GM11168 (cell line): Measurements from ENCODE around the gene KISS1.

Experiments used
- in situ Hi-C: fragments of 300-500 bp; cut with MboI; formaldehyde crosslinking; loops from one replicate; pipeline ENCODE4 v1.12.0; 2022; ENCODE audit warnings: low sequenced_read_pairs; ENCODE audit not compliant: unreplicated experiment

The KISS1 gene

DNA sequence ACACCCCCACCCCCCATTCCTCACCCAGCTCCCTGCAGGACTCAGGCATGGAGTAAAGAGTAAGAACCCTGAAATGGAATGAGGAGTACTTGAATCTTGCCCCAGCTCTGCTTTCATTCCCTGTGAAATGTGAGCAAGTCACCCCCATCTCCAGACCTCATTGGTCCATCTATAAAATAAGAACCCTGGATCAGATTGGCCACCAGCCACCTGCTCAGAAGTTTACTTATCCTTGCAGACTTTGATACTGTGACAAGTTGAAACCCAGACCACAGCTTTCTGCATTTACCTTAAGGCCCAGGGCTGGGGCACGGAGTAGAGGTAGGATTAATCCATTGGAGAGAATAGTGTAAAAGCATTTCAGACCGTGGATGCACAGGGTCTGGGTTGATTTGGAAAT is 2.2 kb downstream of the KISS1 start:
- in situ Hi-C loops, result no loop called here

- in situ Hi-C loops, result no loop called here
These were observed 3.5 kb downstream of the KISS1 start for GRCh38 chr1:204192589-204193352.

DNA sequence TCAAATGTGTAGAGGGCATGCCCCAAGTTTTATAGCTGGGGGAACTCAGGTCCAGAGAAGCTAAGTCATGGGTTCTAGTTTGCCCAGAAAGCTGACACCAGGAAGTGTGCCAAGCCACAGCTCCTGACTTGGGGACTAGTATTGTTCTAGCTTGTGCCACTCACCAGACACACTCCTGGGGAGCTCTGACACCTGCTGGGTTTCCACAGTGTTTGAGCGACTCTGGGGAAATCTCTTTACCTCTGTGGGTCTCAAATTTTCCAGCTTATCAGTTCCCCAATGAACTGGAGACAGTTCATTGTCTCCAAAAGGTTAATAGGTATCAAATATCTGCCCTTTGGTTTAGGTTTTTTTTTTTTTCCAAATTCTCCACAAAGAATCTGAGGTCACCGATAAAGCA is 4.2 kb downstream of the KISS1 start:
- in situ Hi-C loops, result no loop called here

DNA sequence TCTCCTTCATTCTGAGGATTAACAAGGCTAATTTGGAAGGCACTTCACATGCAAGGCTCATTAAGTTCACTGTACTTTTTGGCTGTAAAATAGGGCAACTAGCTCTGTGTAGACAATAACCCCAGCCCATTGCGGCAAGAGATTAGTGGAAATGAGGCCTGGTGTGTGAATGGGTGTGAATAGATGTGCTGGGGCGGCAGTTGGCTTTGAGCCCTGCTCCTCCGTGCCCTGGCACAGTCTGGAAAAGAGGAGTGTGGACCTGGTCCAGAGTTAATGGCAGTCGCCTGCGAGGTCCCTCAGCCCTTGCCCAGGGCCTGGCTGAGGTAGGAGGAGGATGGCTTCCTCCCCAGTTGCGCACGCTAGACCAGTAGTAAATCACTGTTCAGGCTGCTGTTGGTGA is 4.8 kb downstream of the KISS1 start:
- in situ Hi-C loops, result no loop called here

DNA sequence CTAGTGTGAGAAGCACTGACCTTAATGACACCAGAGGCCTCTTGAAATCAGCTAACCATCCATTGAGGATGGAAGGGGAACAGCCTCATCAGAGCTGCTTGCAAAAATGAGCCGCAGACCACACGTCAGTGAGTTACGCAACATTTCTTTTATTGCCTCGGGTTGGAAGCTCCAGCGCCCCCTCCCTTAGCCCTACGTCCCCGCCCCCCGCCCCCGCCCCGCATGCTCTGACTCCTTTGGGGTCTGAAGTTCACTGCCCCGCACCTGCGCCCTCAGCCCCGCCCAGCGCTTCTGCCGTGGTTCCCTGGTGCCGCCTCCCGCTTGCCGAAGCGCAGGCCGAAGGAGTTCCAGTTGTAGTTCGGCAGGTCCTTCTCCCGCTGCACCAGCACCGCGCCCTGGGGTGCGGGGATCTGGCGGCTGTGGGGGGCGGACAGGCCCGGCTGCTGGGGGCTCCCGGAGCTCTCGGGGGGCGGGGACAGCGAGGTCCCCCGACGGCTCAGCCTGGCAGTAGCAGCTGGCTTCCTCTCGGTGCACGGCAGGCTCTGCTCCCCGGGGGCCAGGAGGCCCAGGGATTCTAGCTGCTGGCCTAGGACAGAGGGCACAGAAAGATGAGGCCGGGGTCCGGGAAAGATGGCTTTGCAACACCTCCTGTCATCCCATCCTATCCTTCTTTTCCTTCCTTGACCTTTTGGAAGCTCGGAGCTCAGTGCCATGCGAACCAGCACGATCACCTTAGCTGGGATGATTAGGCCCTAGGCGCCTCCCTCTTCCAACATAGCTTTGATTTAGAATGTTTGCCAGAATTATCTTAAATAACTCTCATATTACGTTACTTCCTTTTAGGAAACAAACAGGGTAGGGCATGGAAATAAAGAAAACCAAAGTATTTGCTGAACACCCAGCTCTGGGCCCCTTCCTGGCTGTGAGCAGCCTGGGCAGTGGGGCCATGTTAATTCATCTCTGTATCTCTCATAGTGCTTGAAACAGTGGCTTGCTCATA is 5.8 kb downstream of the KISS1 start:
- in situ Hi-C loops, result no loop called here

DNA sequence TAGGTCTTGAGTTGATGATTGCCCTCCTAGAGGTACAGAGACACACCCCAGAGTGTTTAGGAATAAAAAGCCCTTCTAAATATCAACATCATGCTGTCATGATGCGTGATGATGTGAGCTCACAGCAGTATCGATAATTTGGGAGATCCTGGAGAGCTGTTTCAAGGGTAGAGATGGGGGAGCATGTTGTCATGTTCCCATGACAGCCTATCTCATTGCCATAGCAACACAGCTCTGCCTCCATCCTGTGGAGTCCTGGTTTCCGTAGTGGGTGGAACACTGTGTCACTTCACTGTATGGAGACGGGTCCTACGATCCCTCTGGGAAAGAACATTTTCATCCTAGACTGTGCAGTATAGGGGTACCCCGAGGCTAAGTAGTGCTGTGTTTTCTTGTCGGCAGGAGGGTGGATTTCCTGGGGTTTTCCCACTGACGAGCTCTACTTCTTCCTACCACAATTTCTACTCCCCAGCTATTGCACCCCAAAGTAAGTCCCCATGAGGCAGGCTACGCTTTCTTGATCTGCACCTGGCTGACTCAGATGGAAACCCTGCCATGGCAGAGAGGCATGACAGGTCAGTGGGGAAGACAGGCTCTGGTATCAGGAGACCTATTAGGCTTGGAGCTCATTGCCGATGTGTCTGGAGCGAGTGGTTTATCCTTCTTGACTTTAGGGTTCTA is 7.2 kb downstream of the KISS1 start:
- in situ Hi-C loops, result no loop called here

DNA sequence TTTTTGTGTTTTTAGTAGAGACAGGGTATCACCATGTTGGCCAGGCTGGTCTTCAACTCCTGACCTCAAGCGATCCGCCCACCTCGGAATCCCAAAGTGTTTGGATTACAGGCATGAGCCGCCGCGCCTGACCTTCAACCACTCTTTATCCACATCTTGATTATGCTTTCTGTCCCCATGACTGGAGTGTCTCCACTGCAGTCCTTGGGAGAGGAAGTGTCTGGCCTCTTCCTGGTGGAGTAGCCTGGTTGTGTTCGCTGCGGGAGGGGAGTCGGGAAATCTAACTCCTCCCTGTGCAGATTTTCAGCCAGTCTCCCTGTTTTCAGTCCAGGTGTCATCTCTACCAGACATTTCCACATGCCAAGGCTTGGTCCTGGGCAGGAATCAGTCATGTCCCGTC is 9.7 kb downstream of the KISS1 start:
- in situ Hi-C loops, result no loop called here

DNA sequence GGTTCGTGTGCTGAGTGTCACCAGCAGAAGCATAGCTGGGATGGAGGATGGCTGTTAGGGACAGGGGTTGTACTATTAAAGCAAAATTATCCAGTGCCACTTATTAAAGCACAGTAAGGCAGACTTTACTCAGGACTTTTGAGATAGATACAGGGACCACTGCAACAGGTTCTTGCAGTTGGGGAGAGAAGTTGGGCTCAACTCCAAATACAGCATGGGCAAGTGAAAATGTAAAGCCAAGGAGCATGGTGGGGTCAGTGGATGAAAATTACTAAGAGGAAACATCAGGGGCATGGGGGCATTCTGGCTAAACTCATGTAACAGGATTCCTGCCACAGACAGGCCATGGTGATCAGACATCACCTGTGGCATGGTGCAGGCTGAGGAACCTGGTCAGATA is 15.2 kb downstream of the KISS1 start:
- in situ Hi-C loops, result no loop called here

- in situ Hi-C loops, result no loop called here
These were observed 16.2 kb downstream of the KISS1 start for GRCh38 chr1:204180133-204180532.

DNA sequence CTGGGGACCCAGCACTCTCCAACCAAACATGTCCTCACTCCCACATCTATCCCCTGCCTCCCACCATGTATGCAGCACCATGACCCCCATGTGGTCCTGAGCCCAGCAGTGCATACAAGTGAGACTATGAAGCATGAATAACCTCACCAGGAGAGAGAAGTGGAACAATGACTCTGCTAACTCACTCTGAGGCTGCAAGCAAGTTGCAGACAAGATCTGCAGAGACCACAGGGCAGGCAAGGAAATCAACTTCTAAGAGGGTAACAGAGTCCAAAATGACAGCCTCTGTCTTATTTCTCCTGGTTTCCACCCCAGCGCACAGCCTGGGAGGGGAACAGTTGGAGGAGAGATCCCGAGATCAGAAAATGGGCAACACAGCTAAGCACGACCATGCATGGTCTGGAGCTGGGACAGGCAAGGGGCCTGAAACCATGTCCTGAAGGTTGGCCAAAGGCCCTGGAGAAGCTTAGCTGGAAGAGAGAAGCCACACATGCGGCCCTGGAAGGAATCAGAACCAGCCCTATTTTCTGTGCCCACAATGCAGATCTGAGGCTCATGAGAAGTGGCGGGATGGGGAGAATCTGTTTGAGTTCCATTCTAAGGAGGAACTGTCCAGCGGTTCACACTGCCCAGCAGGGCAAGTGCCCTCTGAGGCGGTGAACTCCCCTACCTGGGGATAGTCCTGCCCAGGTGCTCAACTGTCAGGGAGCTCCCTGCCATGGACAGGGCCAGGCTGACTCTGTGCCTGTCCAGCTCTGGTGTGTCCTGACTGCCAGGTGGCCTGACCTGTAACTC is 17.6 kb downstream of the KISS1 start:
- in situ Hi-C loops, result loop anchor here (10.0 kb wide), 1 partner anchor 186 kb away; no protein-coding TSS in a partner anchor

DNA sequence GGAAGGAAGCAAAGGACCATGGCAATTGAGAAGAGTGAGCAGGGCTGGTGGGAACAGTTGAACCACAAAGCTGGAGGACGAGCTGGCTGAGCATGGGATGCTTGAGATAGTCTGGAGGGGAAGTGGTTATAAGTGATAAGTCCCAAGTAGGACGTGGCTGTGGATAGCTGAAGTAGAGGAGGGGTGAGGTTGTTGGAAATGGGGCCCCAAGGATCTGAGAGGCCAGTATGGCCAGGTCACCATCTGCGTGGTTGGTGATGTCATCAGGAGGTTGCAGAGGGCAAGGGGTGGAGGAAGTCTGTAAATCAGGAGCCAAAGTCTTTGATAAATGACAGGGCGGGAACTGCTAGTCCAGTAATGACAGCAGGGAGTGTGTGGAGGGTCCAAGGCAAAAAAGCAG is 19.2 kb downstream of the KISS1 start:
- in situ Hi-C loops, result loop anchor here (10.0 kb wide), 1 partner anchor 188 kb away; no protein-coding TSS in a partner anchor

DNA sequence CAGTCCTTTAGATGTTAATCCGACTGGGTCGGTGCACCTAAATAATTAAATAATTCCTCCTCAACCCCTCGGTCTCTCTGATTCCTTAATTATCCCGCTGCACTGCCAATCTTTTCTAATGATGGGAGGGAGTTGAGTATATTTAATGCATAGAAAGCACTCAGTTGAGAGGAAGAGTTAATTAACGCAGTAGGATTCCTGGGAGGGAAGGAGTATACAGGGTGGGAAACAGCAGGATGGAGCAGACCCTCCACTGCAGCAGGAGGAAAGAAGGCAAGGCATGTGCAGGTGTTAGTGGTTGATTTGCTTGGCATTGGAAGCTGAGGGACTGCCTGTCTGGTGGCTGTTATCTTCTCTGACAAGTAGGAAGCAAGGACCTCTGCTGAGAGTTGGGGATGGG is 20.2 kb downstream of the KISS1 start:
- in situ Hi-C loops, result loop anchor here (10.0 kb wide), 1 partner anchor 189 kb away; no protein-coding TSS in a partner anchor

DNA sequence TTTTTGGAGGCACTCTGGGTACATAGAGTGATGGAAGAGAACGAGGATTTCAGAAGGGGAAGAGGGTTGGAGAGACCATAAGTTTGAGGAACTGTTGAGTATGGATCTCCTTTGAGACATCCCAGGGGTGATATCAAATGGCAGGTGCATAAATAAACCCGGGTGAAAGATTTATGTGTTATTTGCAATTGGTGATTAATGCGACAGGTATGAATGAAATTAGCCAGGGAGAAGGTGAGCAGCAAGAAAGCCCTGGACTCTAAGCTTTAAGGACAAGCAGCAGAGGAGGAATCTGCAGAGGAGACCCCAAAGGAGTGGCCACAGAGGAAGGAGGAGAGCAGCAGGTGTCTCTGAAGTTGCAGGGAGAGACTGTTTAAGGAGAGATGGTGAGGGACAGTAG is 21.3 kb downstream of the KISS1 start:
- in situ Hi-C loops, result loop anchor here (10.0 kb wide), 1 partner anchor 190 kb away; no protein-coding TSS in a partner anchor

- in situ Hi-C loops, result loop anchor here (10.0 kb wide), 1 partner anchor 192 kb away; no protein-coding TSS in a partner anchor
These were observed 23.8 kb downstream of the KISS1 start for GRCh38 chr1:204172404-204173029.

- in situ Hi-C loops, result loop anchor here (10.0 kb wide), 1 partner anchor 193 kb away; no protein-coding TSS in a partner anchor
These were observed 24.5 kb downstream of the KISS1 start for GRCh38 chr1:204171751-204172178.

DNA sequence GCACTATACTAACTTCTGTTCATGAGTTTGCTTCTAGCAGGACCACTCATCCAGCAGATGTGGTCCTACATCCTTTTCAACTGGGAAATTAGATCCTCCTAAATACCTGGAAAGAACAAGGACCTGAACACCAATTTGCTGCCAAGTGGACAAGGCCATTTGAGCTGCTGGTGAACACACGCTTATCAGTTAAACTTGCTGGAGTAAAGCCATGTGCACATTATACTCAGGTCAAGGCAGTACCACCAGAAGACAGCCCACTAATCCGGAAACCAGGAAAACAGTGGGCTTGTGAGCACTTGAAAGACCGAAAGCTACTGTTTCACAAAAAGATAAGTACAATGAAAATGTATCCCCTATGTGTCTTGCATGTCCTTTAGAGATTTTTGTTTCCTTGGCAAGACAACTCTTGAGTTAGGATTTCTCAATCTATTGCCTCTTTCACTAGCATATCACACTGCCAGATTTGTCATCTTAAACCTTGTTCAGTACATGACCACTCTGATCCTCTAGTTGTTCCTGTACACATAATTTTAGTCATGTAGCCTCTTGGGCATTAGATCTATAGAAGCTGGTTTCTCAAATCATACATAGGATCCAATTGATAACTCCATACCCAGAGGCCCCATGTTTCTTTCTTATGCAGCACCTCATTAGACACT is 25.7 kb downstream of the KISS1 start:
- in situ Hi-C loops, result loop anchor here (10.0 kb wide), 1 partner anchor 194 kb away; no protein-coding TSS in a partner anchor

DNA sequence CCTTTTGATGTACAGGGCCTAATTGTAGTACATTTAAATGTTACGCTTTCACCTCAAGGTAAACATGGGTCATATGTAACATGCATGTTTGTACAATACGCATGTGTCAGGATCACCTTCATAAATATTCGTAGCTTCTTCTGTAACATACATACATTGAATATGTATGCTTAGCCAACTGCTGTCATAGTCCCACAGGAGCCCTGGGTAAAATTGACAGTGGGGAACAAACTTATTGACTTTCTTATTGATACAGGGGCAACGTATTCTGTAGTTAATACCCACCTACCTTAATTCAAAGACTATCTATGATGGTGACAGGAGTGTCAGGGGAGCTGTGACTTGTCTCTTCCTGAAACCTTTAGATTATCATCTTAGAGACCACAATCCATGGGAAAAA is 26.4 kb downstream of the KISS1 start:
- in situ Hi-C loops, result loop anchor here (10.0 kb wide), 1 partner anchor 195 kb away; no protein-coding TSS in a partner anchor

GRCh38 chr1:204167730-204168129 is 28.6 kb downstream of the KISS1 start:
- in situ Hi-C loops, result no loop called here
